OCI-LY7 (cell line): Measurements from ENCODE around the gene PPFIA4.

Experiments
- CTCF ChIP-seq: fragments of 200-600 bp; sonication (generic); conservative IDR thresholded peaks from 2 replicates; pipeline ENCODE4 v1.5.1; 2014; ENCODE audit warnings: mild to moderate bottlenecking, antibody characterized with exemption, low read length, moderate library complexity, mixed read lengths
- EZH2phosphoT487 ChIP-seq: fragments of 200-600 bp; sonication (generic); IDR thresholded peaks from 2 replicates; pipeline ENCODE4 v1.6.1; 2018; ENCODE audit warnings: low read depth, borderline replicate concordance, mild to moderate bottlenecking, mixed run types, antibody characterized with exemption, low read length, moderate library complexity, mixed read lengths

- no peak for TF ChIP-seq CTCF
- TF ChIP-seq EZH2phosphoT487, result no peak
Observed at GRCh38 chr1:203059485-203059884, 33.2 kb downstream of the PPFIA4 start.
